Adrenal gland (tissue), 12 donors: Measurements from ENCODE around the gene GPRIN2. TPM values are rescaled to one million over a fixed set of nuclear protein-coding genes. Genes with fewer than 3 reads are reported as not detected.

Source experiments
- DNase-seq, 7 donors: peaks; one replicate each; pipeline ENCODE4 v3.0.0-alpha.2; 2019 to 2020
- H3K27ac ChIP-seq, 5 donors: fragments of 200-600 bp; sonication (generic) in 4 of 5; 1 replicate in 3 of 5; 2 replicates in 2 of 5; pipeline versions ENCODE4 v1.5.1 to v1.8.0; 2016 to 2020; ENCODE audit warnings: mild to moderate bottlenecking in 1 of 5
- H3K27me3 ChIP-seq: fragments of 200-600 bp; 2 replicates; pipeline ENCODE4 v1.8.0; 2021
- H3K36me3 ChIP-seq, 2 donors: fragments of 200-600 bp; replicated peaks in 1 of 2; 1 replicate in 1 of 2; 2 replicates in 1 of 2; pipeline versions ENCODE4 v1.5.1 to v1.8.0; 2018 to 2022
- H3K4me1 ChIP-seq, 2 donors: fragments of 200-600 bp; replicated peaks in 1 of 2; 1 replicate in 1 of 2; 2 replicates in 1 of 2; pipeline versions ENCODE4 v1.5.1 to v1.8.0; 2018 to 2021
- H3K4me3 ChIP-seq, 4 donors: fragments of 200-600 bp; sonication (generic) in 3 of 4; one replicate each; pipeline ENCODE4 v1.5.1; 2016 to 2018
- H3K9me3 ChIP-seq, 3 donors: fragments of 200-600 bp; sonication (generic) in 1 of 3; replicated peaks in 1 of 3; 1 replicate in 2 of 3; 2 replicates in 1 of 3; pipeline versions ENCODE4 v1.5.1 to v1.8.0; 2016 to 2021
- CTCF ChIP-seq, 6 experiments: fragments of 450-650 bp in 4 of 6; fragments of 200-600 bp in 2 of 6; sonication (generic) in 1 of 6; IDR thresholded peaks; 1 replicate in 5 of 6; 2 replicates in 1 of 6; pipeline versions ENCODE4 v1.5.1 to v1.8.0; 2016 to 2021; ENCODE audit warnings: antibody characterized with exemption in 6 of 6, mild to moderate bottlenecking in 2 of 6, moderate library complexity in 1 of 6
- POLR2A ChIP-seq, 2 donors: fragments of 450-650 bp; IDR thresholded peaks; one replicate each; pipeline ENCODE4 v1.6.1; 2017; ENCODE audit warnings: antibody characterized with exemption in 2 of 2, mild to moderate bottlenecking in 2 of 2, moderate library complexity in 1 of 2
- WGBS, 4 donors: extraction: QIAGEN DNeasy Blood & Tissue Kit in 2 of 4; methylation state at CpG; one replicate each; pipeline versions ENCODE4 v1.1.5 to v1.1.7; 2013 to 2017; 5-methylcytosine and 5-hydroxymethylcytosine counted together
- intact Hi-C, 2 donors: fragments of 100-400 bp; cut with DNase I; formaldehyde crosslinking; loops; one replicate each; pipeline versions ENCODE4 v1.14.1 to v1.15.0; 2022 to 2023
- polyA plus RNA-seq, 3 donors: library from polyadenylated mRNA; stranded (reverse); fragments of 200-250 nt in 2 of 3; fragments of 350-450 nt in 1 of 3; fragmentation: Illumina TruSeq in 1 of 3; extraction: RNeasy Lipid Tissue Mini Kit (QIAGEN cat#74804) in 1 of 3; gene quantifications; one replicate each; pipeline ENCODE4 v1.2.3, GENCODE V29; 2013 to 2014
- total RNA-seq, 9 donors: library from RNA; depleted of rRNA in 4 of 9; stranded (reverse); fragments of >200 nt in 4 of 9; fragments of 120-200 nt in 1 of 9; fragmentation: NEBNext Ultra II Directional in 1 of 9; extraction: Animal tissue kit (Norgen Biotek cat#: 25700) in 1 of 9; gene quantifications; one replicate each; pipeline versions ENCODE4 v1.1.0 to v1.2.4, GENCODE V29; 2013 to 2023
- donor health status: healthy with polysubstance abuse.
- donor health status: Bipolar disorder and iron deficiency.
- donor health status: DM: yes; HTN: yes; CAD: no.
- donor health status: DM: no; HTN: no; CAD: no.
- donor health status: DM: no; HTN: no; CAD: no.
- donor health status: DM: yes; HTN: yes; CAD: no.

The GPRIN2 gene
- total and polyA plus RNA-seq, 12 donors, result 0.17 to 0.56 (median 0.28) TPM; not detected in 7

GRCh38 chr10:46550076-46550790 is 6.2 kb downstream of the GPRIN2 start:
- Histone ChIP-seq H3K27ac (no peak overlapping the region), H3K4me1 (no peaks in the 10 kb centered on the region), H3K4me3 (no peak overlapping the region), H3K36me3 (no peaks in the 10 kb centered on the region), H3K27me3 (peaks cover 24% of the 10 kb centered on the region), H3K9me3 (no peaks in the 10 kb centered on the region)
- DNase-seq, result peak in 6 of 7 donors; percentile 7 to 45 (median 16)
- TF ChIP-seq CTCF (IDR thresholded peaks at IDR 0.05) (no peak), POLR2A (IDR thresholded peaks at IDR 0.05) (no peak)
- intact Hi-C loops, result no loop called here
- WGBS, 4 donors, result 77 to 90% (median 86%) methylated on average over 8 to 20 of the region's 20 CpGs

GRCh38 chr10:46549171-46550075 is 7.0 kb downstream of the GPRIN2 start:
- no peak overlapping the region for H3K27ac ChIP-seq
- no peak for TF ChIP-seq POLR2A (IDR thresholded peaks at IDR 0.05)
- TF ChIP-seq CTCF (IDR thresholded peaks at IDR 0.05), result no peak
- WGBS, 4 donors, result 84 to 96% (median 87%) methylated on average over 15 to 31 of the region's 31 CpGs
- peak in 6 of 7 donors; percentile 9 to 46 (median 14) for DNase-seq
- no peaks in the 10 kb centered on the region for H3K4me1 ChIP-seq
- H3K36me3 ChIP-seq, result no peaks in the 10 kb centered on the region
- peaks cover 16% of the 10 kb centered on the region for H3K27me3 ChIP-seq
- no peaks in the 10 kb centered on the region for H3K9me3 ChIP-seq
- intact Hi-C loops, result no loop called here
- H3K4me3 ChIP-seq, result no peak overlapping the region

- DNase-seq, result peak in 6 of 7 donors; percentile 8 to 45 (median 13)
- Histone ChIP-seq H3K27me3 (peaks cover 8% of the 10 kb centered on the region), H3K36me3 (no peaks in the 10 kb centered on the region), H3K9me3 (no peaks in the 10 kb centered on the region), H3K4me1 (no peaks in the 10 kb centered on the region), H3K4me3 (no peak overlapping the region), H3K27ac (no peak overlapping the region)
- intact Hi-C loops, result no loop called here
- WGBS, 4 donors, result 65 to 79% (median 75%) methylated on average over 7 of the region's 7 CpGs
- TF ChIP-seq CTCF (IDR thresholded peaks at IDR 0.05), result no peak
- TF ChIP-seq POLR2A (IDR thresholded peaks at IDR 0.05), result no peak
Measured at GRCh38 chr10:46548498-46549090, 7.9 kb downstream of the GPRIN2 start.
